ENCODE results near the gene ATP11C. TPM values are rescaled to one million over a fixed set of nuclear protein-coding genes. Genes with fewer than 3 reads are reported as not detected.

ATP11C gene
- total RNA-seq, 1 donor from 2014 or later = 23.8 TPM

- Mint-ChIP-seq H3K4me3 (ENCODE audit: low read depth) (no peak overlapping the region), H3K4me1 (ENCODE audit: low read depth) (peaks cover 2% of the 10 kb centered on the region), H3K27ac (no peak overlapping the region), H3K9me3 (peaks cover 3% of the 10 kb centered on the region), H3K27me3 (ENCODE audit: low read depth) (no peaks in the 10 kb centered on the region), H3K36me3 (ENCODE audit: low read depth) (peaks cover 31% of the 10 kb centered on the region)
- intact Hi-C loops (cut with micrococcal nuclease) = loop anchor here (2.0 to 10.0 kb wide), 2 partner anchors 166 to 212 kb away; partner anchors contain the start of gene ATP11C
- DNase-seq (ENCODE audit: low spot score) = peak; percentile 20
These were observed 166.3 kb downstream of the ATP11C start for GRCh38 chrX:139766545-139766983.

- no peaks in the 10 kb centered on the region for H3K27me3 Mint-ChIP-seq (ENCODE audit: low read depth)
- peaks cover 10% of the 10 kb centered on the region for H3K36me3 Mint-ChIP-seq (ENCODE audit: low read depth)
- H3K9me3 Mint-ChIP-seq = no peaks in the 10 kb centered on the region
- no peak overlapping the region for H3K27ac Mint-ChIP-seq
- no peak for DNase-seq (ENCODE audit: low spot score)
- intact Hi-C loops (cut with micrococcal nuclease) = loop anchor here (10.0 kb wide), 1 partner anchor 208 kb away; no protein-coding TSS in a partner anchor
- no peak overlapping the region for H3K4me3 Mint-ChIP-seq (ENCODE audit: low read depth)
- peaks cover 17% of the 10 kb centered on the region for H3K4me1 Mint-ChIP-seq (ENCODE audit: low read depth)
These were observed 170.3 kb downstream of the ATP11C start for GRCh38 chrX:139762400-139763183.

GRCh38 chrX:139759637-139760036 lies 173.2 kb downstream of the ATP11C start:
- Mint-ChIP-seq H3K9me3 (peaks cover 6% of the 10 kb centered on the region), H3K27ac (no peak overlapping the region), H3K4me1 (ENCODE audit: low read depth) (peaks cover 17% of the 10 kb centered on the region), H3K4me3 (ENCODE audit: low read depth) (no peak overlapping the region), H3K36me3 (ENCODE audit: low read depth) (peaks cover 27% of the 10 kb centered on the region), H3K27me3 (ENCODE audit: low read depth) (no peaks in the 10 kb centered on the region)
- no peak for DNase-seq (ENCODE audit: low spot score)
- intact Hi-C loops (cut with micrococcal nuclease) = loop anchor here (10.0 kb wide), 1 partner anchor 205 kb away; no protein-coding TSS in a partner anchor

- Mint-ChIP-seq H3K36me3 (ENCODE audit: low read depth) (peaks cover 31% of the 10 kb centered on the region), H3K9me3 (peaks cover 14% of the 10 kb centered on the region), H3K27me3 (ENCODE audit: low read depth) (no peaks in the 10 kb centered on the region), H3K4me1 (ENCODE audit: low read depth) (peaks cover 15% of the 10 kb centered on the region), H3K27ac (no peak overlapping the region), H3K4me3 (ENCODE audit: low read depth) (no peak overlapping the region)
- no peak for DNase-seq (ENCODE audit: low spot score)
- intact Hi-C loops (cut with micrococcal nuclease) = no loop called here
These were observed 174.0 kb downstream of the ATP11C start for GRCh38 chrX:139758809-139759208.

GRCh38 chrX:139758250-139758649 lies 174.6 kb downstream of the ATP11C start:
- H3K36me3 Mint-ChIP-seq (ENCODE audit: low read depth) = peaks cover 35% of the 10 kb centered on the region
- H3K9me3 Mint-ChIP-seq = peaks cover 19% of the 10 kb centered on the region
- H3K4me3 Mint-ChIP-seq (ENCODE audit: low read depth) = no peak overlapping the region
- intact Hi-C loops (cut with micrococcal nuclease) = no loop called here
- no peaks in the 10 kb centered on the region for H3K27me3 Mint-ChIP-seq (ENCODE audit: low read depth)
- peaks cover 15% of the 10 kb centered on the region for H3K4me1 Mint-ChIP-seq (ENCODE audit: low read depth)
- DNase-seq (ENCODE audit: low spot score) = no peak
- no peak overlapping the region for H3K27ac Mint-ChIP-seq

- Mint-ChIP-seq H3K27ac (no peak overlapping the region), H3K9me3 (peaks cover 23% of the 10 kb centered on the region), H3K36me3 (ENCODE audit: low read depth) (peaks cover 59% of the 10 kb centered on the region), H3K4me1 (ENCODE audit: low read depth) (no peaks in the 10 kb centered on the region), H3K27me3 (ENCODE audit: low read depth) (no peaks in the 10 kb centered on the region), H3K4me3 (ENCODE audit: low read depth) (no peak overlapping the region)
- intact Hi-C loops (cut with micrococcal nuclease) = no loop called here
- no peak for DNase-seq (ENCODE audit: low spot score)
These were observed 181.8 kb downstream of the ATP11C start for GRCh38 chrX:139751053-139751452.

GRCh38 chrX:139750390-139750789 lies 182.5 kb downstream of the ATP11C start:
- Mint-ChIP-seq H3K27ac (no peak overlapping the region), H3K4me1 (ENCODE audit: low read depth) (no peaks in the 10 kb centered on the region), H3K4me3 (ENCODE audit: low read depth) (no peak overlapping the region), H3K9me3 (peaks cover 23% of the 10 kb centered on the region), H3K27me3 (ENCODE audit: low read depth) (no peaks in the 10 kb centered on the region), H3K36me3 (ENCODE audit: low read depth) (peaks cover 54% of the 10 kb centered on the region)
- DNase-seq (ENCODE audit: low spot score) = no peak
- intact Hi-C loops (cut with micrococcal nuclease) = no loop called here

GRCh38 chrX:139739138-139739537 lies 193.7 kb downstream of the ATP11C start:
- H3K27ac Mint-ChIP-seq = peak overlapping the region; percentile 35

GRCh38 chrX:139738581-139738980 lies 194.3 kb downstream of the ATP11C start:
- no peak overlapping the region for H3K4me3 Mint-ChIP-seq (ENCODE audit: low read depth)
- H3K27me3 Mint-ChIP-seq (ENCODE audit: low read depth) = no peaks in the 10 kb centered on the region
- H3K27ac Mint-ChIP-seq = peak overlapping the region; percentile 35
- DNase-seq (ENCODE audit: low spot score) = no peak
- peaks cover 15% of the 10 kb centered on the region for H3K4me1 Mint-ChIP-seq (ENCODE audit: low read depth)
- peaks cover 36% of the 10 kb centered on the region for H3K36me3 Mint-ChIP-seq (ENCODE audit: low read depth)
- H3K9me3 Mint-ChIP-seq = no peaks in the 10 kb centered on the region
- intact Hi-C loops (cut with micrococcal nuclease) = loop anchor here (2.0 kb wide), 1 partner anchor 56 kb away; no protein-coding TSS in a partner anchor

More at GRCh38 chrX:139739138-139739537, 193.7 kb downstream of the ATP11C start:
- intact Hi-C loops (cut with micrococcal nuclease) = loop anchor here (1.0 to 2.0 kb wide), 2 partner anchors 56 to 194 kb away; partner anchors contain the start of gene ATP11C
- Mint-ChIP-seq H3K9me3 (no peaks in the 10 kb centered on the region), H3K27me3 (ENCODE audit: low read depth) (no peaks in the 10 kb centered on the region), H3K4me3 (ENCODE audit: low read depth) (no peak overlapping the region), H3K36me3 (ENCODE audit: low read depth) (peaks cover 34% of the 10 kb centered on the region), H3K4me1 (ENCODE audit: low read depth) (peaks cover 15% of the 10 kb centered on the region)
- DNase-seq (ENCODE audit: low spot score) = peak; percentile 10

- Mint-ChIP-seq H3K36me3 (ENCODE audit: low read depth) (peaks cover 40% of the 10 kb centered on the region), H3K27ac (no peak overlapping the region)
- intact Hi-C loops (cut with micrococcal nuclease) = no loop called here
These were observed 196.7 kb downstream of the ATP11C start for GRCh38 chrX:139736151-139736550.

GRCh38 chrX:139734996-139735395 lies 197.9 kb downstream of the ATP11C start:
- DNase-seq (ENCODE audit: low spot score) = no peak
- Mint-ChIP-seq H3K27ac (no peak overlapping the region), H3K4me1 (ENCODE audit: low read depth) (peaks cover 5% of the 10 kb centered on the region), H3K36me3 (ENCODE audit: low read depth) (peaks cover 31% of the 10 kb centered on the region), H3K9me3 (no peaks in the 10 kb centered on the region), H3K27me3 (ENCODE audit: low read depth) (no peaks in the 10 kb centered on the region), H3K4me3 (ENCODE audit: low read depth) (no peak overlapping the region)
- intact Hi-C loops (cut with micrococcal nuclease) = no loop called here

More at GRCh38 chrX:139736151-139736550, 196.7 kb downstream of the ATP11C start:
- DNase-seq (ENCODE audit: low spot score) = no peak
- Mint-ChIP-seq H3K9me3 (no peaks in the 10 kb centered on the region), H3K4me3 (ENCODE audit: low read depth) (no peak overlapping the region), H3K27me3 (ENCODE audit: low read depth) (no peaks in the 10 kb centered on the region), H3K4me1 (ENCODE audit: low read depth) (peaks cover 13% of the 10 kb centered on the region)

- H3K4me3 Mint-ChIP-seq (ENCODE audit: low read depth) = no peak overlapping the region
- intact Hi-C loops (cut with micrococcal nuclease) = no loop called here
- peaks cover 7% of the 10 kb centered on the region for H3K36me3 Mint-ChIP-seq (ENCODE audit: low read depth)
- no peaks in the 10 kb centered on the region for H3K9me3 Mint-ChIP-seq
- H3K27ac Mint-ChIP-seq = no peak overlapping the region
- peaks cover 8% of the 10 kb centered on the region for H3K4me1 Mint-ChIP-seq (ENCODE audit: low read depth)
- DNase-seq (ENCODE audit: low spot score) = no peak
- no peaks in the 10 kb centered on the region for H3K27me3 Mint-ChIP-seq (ENCODE audit: low read depth)
These were observed 207.1 kb downstream of the ATP11C start for GRCh38 chrX:139725720-139726119.

GRCh38 chrX:139724626-139725025 lies 208.2 kb downstream of the ATP11C start:
- H3K27ac Mint-ChIP-seq = no peak overlapping the region
- DNase-seq (ENCODE audit: low spot score) = no peak
- peaks cover 8% of the 10 kb centered on the region for H3K36me3 Mint-ChIP-seq (ENCODE audit: low read depth)
- no peaks in the 10 kb centered on the region for H3K9me3 Mint-ChIP-seq
- no peaks in the 10 kb centered on the region for H3K27me3 Mint-ChIP-seq (ENCODE audit: low read depth)
- no peak overlapping the region for H3K4me3 Mint-ChIP-seq (ENCODE audit: low read depth)
- peaks cover 8% of the 10 kb centered on the region for H3K4me1 Mint-ChIP-seq (ENCODE audit: low read depth)
- intact Hi-C loops (cut with micrococcal nuclease) = no loop called here

Measured in activated T-helper 2 cell treated with anti-CD3 and anti-CD28 coated beads, Interferon-gamma antibody, Interleukin-2, Interleukin-4, amounts not matched to agents 10 μg/mL and 5 μg/mL and 100 μg/mL, durations not matched to agents 14 hours and 24 hours and 36 hours (primary cell).